NCI-H82 treated with DMSO at 0.1 percent for 48 hours (cell line): ENCODE results near the gene PDCD1.
"Not testable (repeated sequence)": the region's sequence is repeated elsewhere in the genome, so short reads cannot be mapped to it uniquely, and the experiment has no call there.

Experiments used
- DNase-seq: peaks from one replicate; lab custom pipeline; 2025; ENCODE audit not compliant: unreplicated experiment; lab: John Stamatoyannopoulos, UW

Gene PDCD1

GRCh38 chr2:241814643-241815476 lies 43.8 kb downstream of the PDCD1 start:
- DNase-seq = no peak

- no peak for DNase-seq
Measured at GRCh38 chr2:241814393-241814642, 44.4 kb downstream of the PDCD1 start.

GRCh38 chr2:241813644-241814392 lies 44.9 kb downstream of the PDCD1 start:
- no peak for DNase-seq

GRCh38 chr2:241812730-241813643 lies 45.7 kb downstream of the PDCD1 start:
- DNase-seq = no peak

GRCh38 chr2:241811952-241812729 lies 46.6 kb downstream of the PDCD1 start:
- no peak for DNase-seq

- no peak for DNase-seq
Measured at GRCh38 chr2:241811201-241811951, 47.3 kb downstream of the PDCD1 start.

- DNase-seq = no peak
Measured at GRCh38 chr2:241810307-241811200, 48.1 kb downstream of the PDCD1 start.

- no peak for DNase-seq
Measured at GRCh38 chr2:241809383-241810306, 49.0 kb downstream of the PDCD1 start.

- no peak for DNase-seq
Measured at GRCh38 chr2:241808721-241809382, 49.8 kb downstream of the PDCD1 start, which contains the start of gene NEU4. TSS of gene NEU4 (plus strand) at chr2:241809193. CDS start at chr2:241814485, 5,292 bp downstream.

- DNase-seq = no peak
Measured at GRCh38 chr2:241808051-241808720, 50.5 kb downstream of the PDCD1 start.

GRCh38 chr2:241806217-241806616 lies 52.5 kb downstream of the PDCD1 start:
- not testable (repeated sequence) for DNase-seq

- no peak for DNase-seq
Measured at GRCh38 chr2:241804326-241805229, 54.1 kb downstream of the PDCD1 start.

GRCh38 chr2:241803387-241804325 lies 55.0 kb downstream of the PDCD1 start:
- DNase-seq = no peak

GRCh38 chr2:241802421-241803318 lies 56.0 kb downstream of the PDCD1 start:
- DNase-seq = no peak
